ENCODE measurements around the gene TMEM168.

TMEM168 gene

GRCh38 chr7:112726076-112726475 is 64.1 kb downstream of the TMEM168 start:
- no peak for TF ChIP-seq CTCF (IDR thresholded peaks at IDR 0.05; ENCODE audit: insufficient read depth, low read depth, low read length, missing control alignments)
- H3K4me3 ChIP-seq (ENCODE audit: low read depth, low read length): no peak overlapping the region
- no peak for DNase-seq (ENCODE audit: low read depth)

DNA sequence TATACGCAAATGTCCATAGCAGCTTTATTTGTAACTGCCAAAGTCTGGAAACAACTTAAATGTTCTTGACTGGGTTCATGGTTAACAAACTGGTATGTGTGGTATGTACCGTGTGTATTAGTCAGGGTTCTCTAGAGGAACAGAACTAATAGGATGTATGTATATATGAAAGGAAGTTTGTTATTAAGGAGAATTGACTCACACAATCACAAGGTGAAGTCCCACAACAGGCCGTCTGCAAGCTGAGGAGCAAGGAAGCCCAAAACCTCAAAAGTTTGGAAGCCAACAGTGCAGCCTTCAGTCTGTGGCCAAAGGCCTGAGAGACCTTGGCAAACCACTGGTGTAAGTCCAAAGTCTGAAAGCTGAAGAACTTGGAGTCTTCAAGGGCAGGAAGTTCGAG is 66.8 kb downstream of the TMEM168 start:
- TF ChIP-seq CTCF (IDR thresholded peaks at IDR 0.05; ENCODE audit: insufficient read depth, low read depth, low read length, missing control alignments): no peak
- DNase-seq (ENCODE audit: low read depth): no peak

DNA sequence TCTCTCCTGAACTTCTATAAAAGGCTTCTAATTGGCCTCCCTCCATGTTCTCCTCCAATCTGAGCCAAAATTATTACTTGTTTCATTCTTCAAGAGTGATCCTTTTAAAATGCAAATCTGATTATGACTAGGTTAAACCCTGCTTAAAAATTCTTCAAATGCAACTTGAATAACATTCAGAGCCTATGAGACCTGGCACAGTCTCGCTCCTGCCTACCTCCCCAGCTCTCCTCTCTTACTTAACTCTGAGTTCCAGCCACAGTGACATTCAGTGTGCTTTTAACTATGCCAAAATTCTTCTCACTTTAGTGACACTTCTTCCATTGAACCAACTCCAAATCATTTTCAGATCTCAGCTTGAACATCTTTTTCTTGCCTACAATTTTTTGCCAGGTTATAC is 68.8 kb downstream of the TMEM168 start:
- no peak for TF ChIP-seq CTCF (IDR thresholded peaks at IDR 0.05; ENCODE audit: insufficient read depth, low read depth, low read length, missing control alignments)
- no peak for DNase-seq (ENCODE audit: low read depth)
- no peak overlapping the region for H3K4me3 ChIP-seq (ENCODE audit: low read depth, low read length)

More for the DNA sequence above, 66.8 kb downstream of the TMEM168 start:
- no peak overlapping the region for H3K4me3 ChIP-seq (ENCODE audit: low read depth, low read length)

GRCh38 chr7:112715525-112715924 is 74.7 kb downstream of the TMEM168 start:
- TF ChIP-seq CTCF (IDR thresholded peaks at IDR 0.05; ENCODE audit: insufficient read depth, low read depth, low read length, missing control alignments): no peak
- H3K4me3 ChIP-seq (ENCODE audit: low read depth, low read length): no peak overlapping the region
- DNase-seq (ENCODE audit: low read depth): no peak

- TF ChIP-seq CTCF (IDR thresholded peaks at IDR 0.05; ENCODE audit: insufficient read depth, low read depth, low read length, missing control alignments): no peak
- H3K4me3 ChIP-seq (ENCODE audit: low read depth, low read length): no peak overlapping the region
- DNase-seq (ENCODE audit: low read depth): no peak
These were observed 75.3 kb downstream of the TMEM168 start for GRCh38 chr7:112714917-112715316.
